AG04450 (cell line): Measurements from ENCODE around the gene APBB3. TPM values are rescaled to one million over a fixed set of nuclear protein-coding genes. Genes with fewer than 3 reads are reported as not detected.

Experiments used
- CTCF ChIA-PET: fragments of 300-600, 350-600 bp; formaldehyde crosslinking; extraction: SDS; loops from one replicate; lab custom pipeline; 2022; ENCODE audit warnings: antibody characterized with exemption, inconsistent platforms; lab: Charles Lee
- POLR2A ChIA-PET: fragments of 350-600 bp; formaldehyde crosslinking; extraction: SDS; loops from one replicate; lab custom pipeline; 2021; ENCODE audit warnings: antibody characterized with exemption, inconsistent platforms; lab: Yijun Ruan, JAX
- DNase-seq: peaks from one replicate; pipeline ENCODE4 v3.0.0-alpha.2; 2011; ENCODE audit warnings: low read depth, low spot score
- H3K27ac ChIP-seq: one replicate; pipeline ENCODE4 v1.5.1; 2012; ENCODE audit warnings: low read depth, low read length, control low read depth
- H3K27me3 ChIP-seq: one replicate; pipeline ENCODE4 v1.6.0; 2012; ENCODE audit warnings: low read length; ENCODE audit not compliant: control insufficient read depth, insufficient read depth
- H3K4me3 ChIP-seq: 2 replicates; pipeline ENCODE4 v1.5.1; 2011; ENCODE audit warnings: mild to moderate bottlenecking, low read depth, low read length, control low read depth
- H3K9me3 ChIP-seq: 2 replicates; pipeline ENCODE4 v1.5.1; 2012; ENCODE audit warnings: low read length; ENCODE audit not compliant: control insufficient read depth, insufficient read depth
- CTCF ChIP-seq: IDR thresholded peaks from 2 replicates; pipeline ENCODE4 v1.5.1; 2011; ENCODE audit warnings: low read depth, low read length, control low read depth, inconsistent platforms
- polyA plus RNA-seq: library from polyadenylated mRNA; depleted of rRNA; stranded (reverse); fragments of >200 nt; gene quantifications from 2 replicates; pipeline ENCODE4 v1.2.3, GENCODE V29; 2011

The APBB3 gene
- polyA plus RNA-seq, 1 experiment, result 13.6 TPM

DNA sequence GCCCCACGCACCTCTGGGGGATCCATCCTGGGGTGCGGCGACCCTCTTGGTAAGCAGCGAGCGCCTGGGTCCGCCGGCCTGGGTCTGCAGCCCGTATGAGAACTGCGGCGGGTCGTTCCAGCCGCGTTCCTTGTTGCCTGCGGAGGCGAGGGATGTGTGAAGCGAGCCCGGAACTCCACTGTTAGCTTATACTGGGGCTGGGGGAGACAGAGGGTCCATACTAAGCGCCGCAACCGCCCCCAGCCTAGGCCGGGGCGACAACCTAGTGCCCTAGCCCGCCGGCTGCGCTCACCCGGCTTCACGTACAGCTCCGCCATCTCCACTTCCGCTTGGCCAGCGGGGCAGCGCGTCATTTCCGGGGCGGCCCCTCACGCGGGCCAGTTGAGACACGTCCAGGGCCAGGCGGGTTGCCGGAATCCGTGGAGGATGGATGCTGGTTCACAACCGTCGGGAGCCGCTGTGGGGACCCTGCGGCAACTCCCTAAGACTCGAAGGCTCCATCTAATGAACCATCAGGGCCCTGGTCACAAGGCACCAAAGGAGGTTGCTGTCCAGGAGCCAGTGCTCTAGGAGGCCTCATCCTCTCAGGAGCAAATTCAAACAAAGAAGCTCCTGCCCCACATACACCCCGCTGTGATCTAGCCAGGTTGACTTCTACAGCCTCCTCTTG, 7.1 kb downstream of the APBB3 start, which contains the start of gene SRA1:
Gene SRA1 (minus strand): TSS at position 338 of the 670 bp plus-strand sequence. CDS start 21 bp downstream, at position 317.
- Histone ChIP-seq H3K27ac (peak within 1 kb of the TSS; percentile 92), H3K4me3 (peak within 1 kb of the TSS; percentile 83), H3K9me3 (peaks cover 3% of the 10 kb centered on the region; the same call in 1 of the 2 replicates), H3K27me3 (no peaks in the 10 kb centered on the region)
- ChIA-PET POLR2A (interaction anchor here (0.5 to 2.5 kb wide), 9 partner anchors 10 to 161 kb away, joined by 3 to 42 read pairs (median 5); partner anchors contain the start of genes EIF4EBP3, HARS1, HARS2 and IK), CTCF (interaction anchor here (1.0 to 4.0 kb wide), 2 partner anchors 10 to 76 kb away, joined by 3 to 17 read pairs; partner anchors contain the start of genes CD14 and EIF4EBP3)
- no peak for TF ChIP-seq CTCF
- DNase-seq, result peak; percentile 65

DNA sequence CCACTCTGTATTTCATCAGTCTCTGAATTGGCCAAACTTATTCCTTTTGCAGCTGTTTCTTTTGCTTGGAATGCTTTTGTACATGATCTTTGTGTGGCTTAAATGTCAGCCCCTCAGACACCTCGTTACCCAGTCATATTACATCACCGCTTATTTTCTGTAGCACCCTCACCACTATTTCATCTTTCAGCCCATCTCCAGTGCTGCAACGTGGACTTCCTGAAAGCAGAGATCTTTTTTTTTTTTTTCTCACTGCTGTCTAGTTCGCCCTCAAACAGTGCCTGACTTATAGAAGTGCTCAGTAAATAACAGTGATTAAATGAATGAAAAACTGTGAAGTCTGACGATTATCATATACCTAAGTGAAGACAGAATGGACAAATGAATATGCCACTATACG, 8.0 kb downstream of the APBB3 start:
- peaks cover 3% of the 10 kb centered on the region; the same call in 1 of the 2 replicates for H3K9me3 ChIP-seq
- TF ChIP-seq CTCF, result no peak
- peak overlapping the region; percentile 83 for H3K4me3 ChIP-seq
- no peak overlapping the region for H3K27ac ChIP-seq
- POLR2A ChIA-PET, result interaction anchor here (2.5 kb wide), 1 partner anchor 9 kb away, joined by 42 read pairs; the partner anchor contains the start of gene EIF4EBP3
- no peaks in the 10 kb centered on the region for H3K27me3 ChIP-seq
- CTCF ChIA-PET, result interaction anchor here (4.0 kb wide), 1 partner anchor 9 kb away, joined by 17 read pairs; the partner anchor contains the start of gene EIF4EBP3
- no peak for DNase-seq

- no peak overlapping the region for H3K27ac ChIP-seq
- ChIA-PET POLR2A (interaction anchor here (2.5 kb wide), 1 partner anchor 8 kb away, joined by 42 read pairs; the partner anchor contains the start of gene EIF4EBP3), CTCF (interaction anchor here (4.0 kb wide), 1 partner anchor 8 kb away, joined by 17 read pairs; the partner anchor contains the start of gene EIF4EBP3)
- H3K9me3 ChIP-seq, result peaks cover 3% of the 10 kb centered on the region; the same call in 1 of the 2 replicates
- no peak for DNase-seq
- H3K27me3 ChIP-seq, result no peaks in the 10 kb centered on the region
- H3K4me3 ChIP-seq, result peak overlapping the region; percentile 83
- TF ChIP-seq CTCF, result no peak
These were observed 8.6 kb downstream of the APBB3 start for GRCh38 chr5:140555747-140556312.

DNA sequence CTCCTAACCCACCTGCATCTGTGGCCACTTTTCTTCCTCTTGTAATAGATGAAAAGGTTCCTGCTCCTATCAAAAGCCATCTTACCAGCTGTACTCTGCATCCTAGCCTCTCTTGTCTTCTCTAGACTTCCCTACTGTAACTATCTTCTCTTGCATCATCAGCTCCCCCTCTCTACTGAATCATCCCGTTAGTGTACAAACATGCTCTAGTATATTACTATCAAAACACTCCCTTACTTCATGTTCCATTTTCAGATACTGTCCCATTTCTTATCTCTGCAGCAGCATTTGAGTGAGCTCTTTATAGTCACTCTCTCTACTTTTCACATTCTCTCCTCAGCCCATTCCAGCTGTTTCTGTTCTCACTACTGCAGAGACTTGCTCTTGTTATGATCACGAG, 9.9 kb downstream of the APBB3 start:
- Histone ChIP-seq H3K27ac (peak overlapping the region; percentile 52), H3K4me3 (peak overlapping the region; percentile 10; the same call in 1 of the 2 replicates), H3K9me3 (peaks cover 3% of the 10 kb centered on the region; the same call in 1 of the 2 replicates), H3K27me3 (no peaks in the 10 kb centered on the region)
- ChIA-PET POLR2A (interaction anchor here (1.0 kb wide), 1 partner anchor 93 kb away, joined by 6 read pairs; the partner anchor contains the start of genes IK and NDUFA2), CTCF (interaction anchor here (0.6 kb wide), 1 partner anchor 11 kb away, joined by 3 read pairs; no protein-coding TSS in a partner anchor)
- no peak for TF ChIP-seq CTCF
- peak; percentile 27 for DNase-seq
